K562 (cell line): ENCODE measurements around the gene ZBTB20. TPM values are rescaled to one million over a fixed set of nuclear protein-coding genes. Genes with fewer than 3 reads are reported as not detected.

ENCODE experiments used
- ATAC-seq: fragments of 200-7000 bp; cut with Tn5 transposase; 3 replicates; pipeline ENCODE4 v1.9.1; 2020; ENCODE audit warnings: moderate library complexity
- BruUV-seq: library from RNA; stranded (reverse); fragments of 400-500 nt; replicated peaks from 2 replicates; lab custom pipeline; 2021; lab: Mats Ljungman, UMichigan
- CTCF ChIA-PET: fragments of 300-600 bp; formaldehyde crosslinking; extraction: SDS; loops from one replicate; lab custom pipeline; 2021; ENCODE audit warnings: low intra/inter-chr PET ratio; lab: Yijun Ruan, JAX
- POLR2A ChIA-PET: fragments of 300-600, 350-650 bp; sonication (Branson Sonifier 250); formaldehyde crosslinking; extraction: SDS; loops from one replicate; lab custom pipeline; 2021; ENCODE audit warnings: antibody characterized with exemption, inconsistent platforms; lab: Yijun Ruan, JAX
- DNase-seq, 4 experiments: peaks; one replicate each; pipeline versions ENCODE4 v3.0.0 to v3.0.0-alpha.2; 2011 to 2018; ENCODE audit warnings: low spot score in 3 of 4, mixed read lengths in 3 of 4; ENCODE audit errors: extremely low read depth in 1 of 4
- FAIRE-seq: peaks from 2 replicates; lab custom pipeline; 2011; peaks lifted over from hg19 to GRCh38; lab: Jason Lieb, UNC
- H2AFZ ChIP-seq: 2 replicates; pipeline ENCODE4 v1.6.0; 2011; ENCODE audit warnings: low read depth, low read length, control low read depth, inconsistent platforms
- H3K27ac ChIP-seq: fragments of 200-600 bp; 3 replicates; pipeline ENCODE4 v1.8.0; 2011; ENCODE audit warnings: low read depth, mild to moderate bottlenecking, control low read depth, inconsistent platforms, low read length, moderate library complexity, mixed read lengths; ENCODE audit errors: extremely low read depth
- H3K27me3 ChIP-seq, 2 experiments: fragments of 300-600 bp in 1 of 2; 2 replicates in 1 of 2; 3 replicates in 1 of 2; pipeline versions ENCODE4 v1.6.0 to v1.8.0; 2011; ENCODE audit warnings: inconsistent platforms in 2 of 2, low read length in 2 of 2, mild to moderate bottlenecking in 1 of 2, mixed read lengths in 1 of 2, moderate library complexity in 1 of 2; ENCODE audit not compliant: control insufficient read depth in 2 of 2, insufficient read depth in 2 of 2
- H3K36me3 ChIP-seq: fragments of 300-600 bp; 3 replicates; pipeline ENCODE4 v1.8.0; 2011; ENCODE audit warnings: mild to moderate bottlenecking, low read length, inconsistent platforms; ENCODE audit not compliant: control insufficient read depth, insufficient read depth
- H3K4me1 ChIP-seq, 2 experiments: fragments of 200-600 bp in 1 of 2; replicated peaks in 1 of 2; 2 replicates in 1 of 2; 3 replicates in 1 of 2; pipeline versions ENCODE4 v1.5.1 to v1.8.0; 2011; ENCODE audit warnings: inconsistent platforms in 2 of 2, low read length in 2 of 2, mild to moderate bottlenecking in 1 of 2, mixed read lengths in 1 of 2, moderate library complexity in 1 of 2; ENCODE audit not compliant: control insufficient read depth in 2 of 2, insufficient read depth in 2 of 2
- H3K4me2 ChIP-seq: 2 replicates; pipeline ENCODE4 v1.6.1; 2011; ENCODE audit warnings: low read length, control low read depth, inconsistent platforms, mixed read lengths; ENCODE audit not compliant: insufficient read depth
- H3K4me3 ChIP-seq: fragments of 200-600 bp; sonication (generic), shearing (Covaris generic); 2 replicates; pipeline ENCODE4 v1.5.1; 2016; ENCODE audit warnings: control low read depth, inconsistent platforms
- H3K79me2 ChIP-seq: fragments of 200-600 bp; 3 replicates; pipeline ENCODE4 v1.8.0; 2011; ENCODE audit warnings: low read length, inconsistent platforms; ENCODE audit not compliant: control insufficient read depth, insufficient read depth
- H3K9ac ChIP-seq, 2 experiments: 2 replicates each; pipeline versions ENCODE4 v1.6.0 to v1.6.1; 2011; ENCODE audit warnings: low read depth in 2 of 2, low read length in 2 of 2, control low read depth in 1 of 2, inconsistent platforms in 1 of 2, mild to moderate bottlenecking in 1 of 2, mixed read lengths in 1 of 2; ENCODE audit not compliant: insufficient read depth in 1 of 2
- H3K9me1 ChIP-seq: one replicate; pipeline ENCODE4 v1.6.0; 2011; ENCODE audit warnings: inconsistent platforms, mild to moderate bottlenecking, low read length, moderate library complexity; ENCODE audit not compliant: control insufficient read depth, insufficient read depth
- H3K9me3 ChIP-seq: replicated peaks from 2 replicates; pipeline ENCODE4 v1.5.1; 2011; ENCODE audit warnings: low read depth, low read length, inconsistent platforms; ENCODE audit not compliant: control insufficient read depth, insufficient read depth
- H4K20me1 ChIP-seq: replicated peaks from 2 replicates; pipeline ENCODE4 v1.6.1; 2011; ENCODE audit warnings: low read length, inconsistent platforms, mixed read lengths; ENCODE audit not compliant: control insufficient read depth, insufficient read depth
- CEBPG ChIP-seq, 3 experiments: fragments of 200-800 bp in 1 of 3; sonication (Bioruptor generic) in 1 of 3; sonication (generic) in 1 of 3; formaldehyde crosslinking in 1 of 3; IDR thresholded peaks in 2 of 3; conservative IDR thresholded peaks in 1 of 3; 2 replicates each; pipeline versions ENCODE4 v1.6.1 to v1.8.0; 2016 to 2022; ENCODE audit warnings: missing compliant biosample characterization in 2 of 3, missing genetic modification characterization in 2 of 3, mild to moderate bottlenecking in 1 of 3, missing genetic modification reagents in 1 of 3
- CEBPZ ChIP-seq: fragments of 150-350 bp; IDR thresholded peaks from 2 replicates; pipeline ENCODE4 v1.6.1; 2014; ENCODE audit warnings: low read depth, mild to moderate bottlenecking, low read length, borderline replicate concordance
- ESRRA ChIP-seq: fragments of 450-650 bp; IDR thresholded peaks from 2 replicates; pipeline ENCODE4 v1.6.1; 2014; ENCODE audit warnings: low read depth, mild to moderate bottlenecking, moderate library complexity, borderline replicate concordance
- GTF2A2 ChIP-seq: IDR thresholded peaks from 2 replicates; pipeline ENCODE4 v1.6.1; 2016; ENCODE audit warnings: mild to moderate bottlenecking, missing genetic modification characterization, missing compliant biosample characterization
- PRPF4 ChIP-seq: fragments of 200-400 bp; formaldehyde crosslinking; IDR thresholded peaks from one replicate; pipeline ENCODE4 v1.6.1; 2017; ENCODE audit warnings: low read length, low read depth, mild to moderate bottlenecking; ENCODE audit not compliant: insufficient read depth, poor library complexity, severe bottlenecking
- RBBP5 ChIP-seq: fragments of 200-600 bp; sonication (generic); IDR thresholded peaks from 2 replicates; pipeline ENCODE4 v1.6.1; 2012; ENCODE audit warnings: borderline replicate concordance, mild to moderate bottlenecking, low read length, control low read depth, inconsistent platforms; ENCODE audit not compliant: insufficient read depth, poor library complexity, severe bottlenecking
- ZNF518B ChIP-seq: fragments of 250-450 bp; sonication (Bioruptor Pico); IDR thresholded peaks from 2 replicates; pipeline ENCODE4 v1.5.0; 2021; ENCODE audit warnings: mild to moderate bottlenecking, moderate library complexity
- WGBS: fragments of 100-300 bp; shearing (Covaris generic); methylation state at CpG from one replicate; pipeline ENCODE4 v1.1.6; 2016; ENCODE audit warnings: low coverage, mixed read lengths; ENCODE audit not compliant: insufficient coverage; ENCODE audit errors: missing lambda C conversion rate; 5-methylcytosine and 5-hydroxymethylcytosine counted together
- in situ Hi-C: fragments of 300-500 bp; cut with MboI; formaldehyde crosslinking; loops from 4 replicates; pipeline ENCODE4 v1.15.0; 2018; ENCODE audit warnings: inconsistent platforms, mixed read lengths
- intact Hi-C: fragments of 100-400 bp; cut with micrococcal nuclease; formaldehyde crosslinking; loops from 2 replicates; pipeline ENCODE4 v1.14.2; 2022
- polyA plus RNA-seq, 8 experiments: library from polyadenylated mRNA; depleted of rRNA in 4 of 8; stranded (reverse) in 5 of 8; unstranded in 3 of 8; fragments of >200 nt; fragmentation: Nextera tagmentation in 2 of 8; fragmentation: Illumina TruSeq in 1 of 8; extraction: Ambion mirVana in 2 of 8; extraction: Trizol in 1 of 8; gene quantifications; 2 replicates each; pipeline versions ENCODE4 v1.2.1 to v1.2.3, GENCODE V29; 2011 to 2014; ENCODE audit warnings: inconsistent platforms in 1 of 8, missing spikeins in 1 of 8
- total RNA-seq, 7 experiments: library from RNA; depleted of rRNA in 6 of 7; stranded (reverse); fragments of >200 nt in 6 of 7; fragmentation: Illumina TruSeq in 2 of 7; extraction: Trizol in 2 of 7; gene quantifications; 2 replicates each; pipeline versions ENCODE4 v1.2.1 to v1.2.3, GENCODE V29; 2011 to 2021; ENCODE audit warnings: low replicate concordance in 1 of 7

ZBTB20 gene
- total and polyA plus RNA-seq, 9 of the 15 experiments (the other 6 are each of a cell fraction or from before 2014, with no cell fraction given), result 0.17 to 1.7 (median 0.45) TPM

- no peaks in the 10 kb centered on the region for H3K9me1 ChIP-seq
- no peak overlapping the region for H3K27ac ChIP-seq
- H3K4me3 ChIP-seq, result no peak overlapping the region
- no peaks in the 10 kb centered on the region for H3K79me2 ChIP-seq
- H2AFZ ChIP-seq, result no peak overlapping the region
- FAIRE-seq, result no peak
- CTCF ChIA-PET, result no interaction called here
- H4K20me1 ChIP-seq, result no peaks in the 10 kb centered on the region
- H3K27me3 ChIP-seq, result no peaks in the 10 kb centered on the region
- intact Hi-C loops, result no loop called here
- in situ Hi-C loops, result no loop called here
- BruUV-seq, result no TSS peak
- TF ChIP-seq RBBP5 (no peak), CEBPG (CRISPR knock-in tag; IDR thresholded peaks at IDR 0.05) (no peak), CEBPG (tag; conservative IDR thresholded peaks at IDR 0.05 in 1 of 2, IDR thresholded peaks at IDR 0.05 in 1 of 2) (peak in 1 of 2 experiments; percentile 58; a peak in 2 of 4 replicates), GTF2A2 (tag) (no peak)
- TF ChIP-seq, all 486 proteins: peak for 1
- no peaks in the 10 kb centered on the region for H3K9me3 ChIP-seq
- no peak overlapping the region for H3K4me2 ChIP-seq
- no peaks in the 10 kb centered on the region for H3K4me1 ChIP-seq
- no peak for ATAC-seq
- POLR2A ChIA-PET, result no interaction called here
- DNase-seq, result no peak
- WGBS, result 0% methylated on average over 2 of the region's 4 CpGs
- H3K36me3 ChIP-seq, result no peaks in the 10 kb centered on the region
- no peak overlapping the region for H3K9ac ChIP-seq
Observed at GRCh38 chr3:114675104-114675503, 472.0 kb downstream of the ZBTB20 start.

GRCh38 chr3:114674036-114674435 is 473.1 kb downstream of the ZBTB20 start:
- whole genome bisulfite sequencing, result 3% methylated on average over 2 of the region's 2 CpGs
- CTCF ChIA-PET, result no interaction called here
- in situ Hi-C loops (no loop called here), intact Hi-C loops (no loop called here)
- H3K27ac ChIP-seq, result no peak overlapping the region
- H3K9me3 ChIP-seq, result no peaks in the 10 kb centered on the region
- no peaks in the 10 kb centered on the region for H3K9me1 ChIP-seq
- no peak overlapping the region for H3K4me3 ChIP-seq
- H3K9ac ChIP-seq, result no peak overlapping the region
- H3K4me1 ChIP-seq, result no peaks in the 10 kb centered on the region
- no peak for FAIRE-seq
- ATAC-seq, result no peak
- POLR2A ChIA-PET, result no interaction called here
- H3K27me3 ChIP-seq, result no peaks in the 10 kb centered on the region
- no TSS peak for BruUV-seq
- no peaks in the 10 kb centered on the region for H4K20me1 ChIP-seq
- TF ChIP-seq ZNF518B (no peak), CEBPZ (no peak), ESRRA (no peak), PRPF4 (no peak)
- no peaks in the 10 kb centered on the region for H3K36me3 ChIP-seq
- no peak for DNase-seq
- no peaks in the 10 kb centered on the region for H3K79me2 ChIP-seq
- no peak overlapping the region for H2AFZ ChIP-seq
- H3K4me2 ChIP-seq, result no peak overlapping the region
